GM18498 (cell line): ENCODE data around the gene PDE5A.

Experiments
- ATAC-seq: cut with Tn5 transposase; IDR thresholded peaks from one replicate; pipeline ENCODE4 v1.9.1; 2021; ENCODE audit warnings: mild to moderate bottlenecking, moderate library complexity; ENCODE audit not compliant: unreplicated experiment

PDE5A gene

DNA sequence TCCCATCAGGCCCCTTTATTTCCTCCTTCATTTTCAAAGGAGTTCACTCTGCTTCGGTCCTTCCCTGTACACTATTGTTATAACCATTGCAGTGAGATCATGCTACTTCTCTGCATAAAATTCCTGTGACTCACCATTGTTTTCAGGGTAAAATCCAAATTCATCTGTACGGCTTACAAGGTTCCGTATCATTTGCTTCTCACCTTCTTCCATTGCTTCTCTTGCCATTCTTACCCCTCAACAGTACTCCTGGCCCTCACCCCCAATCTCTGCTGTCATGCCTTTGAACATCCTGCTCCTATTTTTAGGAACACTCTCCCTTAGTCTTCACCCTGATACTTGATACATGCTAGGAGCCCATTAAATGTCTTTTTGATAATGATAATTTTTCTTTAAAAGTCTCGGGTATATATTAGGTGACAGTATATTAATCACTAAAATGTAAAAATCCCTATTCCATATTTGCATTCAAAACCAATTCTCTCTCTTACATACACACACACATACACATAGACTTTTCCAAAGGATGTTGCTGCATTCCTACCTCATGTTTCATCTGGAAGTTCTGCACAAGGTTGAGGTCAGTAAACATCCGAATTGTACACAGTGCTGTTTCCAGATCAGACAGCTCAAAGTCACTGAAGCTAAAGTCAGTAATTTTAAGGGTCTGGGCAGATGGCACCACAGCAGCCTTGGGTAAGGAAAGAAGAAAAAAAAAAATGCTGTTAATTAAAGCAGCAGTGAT, 103.4 kb downstream of the PDE5A start:
- no peak for ATAC-seq

- ATAC-seq = no peak
These were observed 105.2 kb downstream of the PDE5A start for GRCh38 chr4:119523399-119523798.

GRCh38 chr4:119521268-119521667, 107.3 kb downstream of the PDE5A start:
- ATAC-seq = no peak

GRCh38 chr4:119518915-119519410, 109.6 kb downstream of the PDE5A start:
- no peak for ATAC-seq

- ATAC-seq = no peak
These were observed 110.2 kb downstream of the PDE5A start for GRCh38 chr4:119518230-119518892.

- no peak for ATAC-seq
These were observed 111.0 kb downstream of the PDE5A start for GRCh38 chr4:119517361-119518229.

DNA sequence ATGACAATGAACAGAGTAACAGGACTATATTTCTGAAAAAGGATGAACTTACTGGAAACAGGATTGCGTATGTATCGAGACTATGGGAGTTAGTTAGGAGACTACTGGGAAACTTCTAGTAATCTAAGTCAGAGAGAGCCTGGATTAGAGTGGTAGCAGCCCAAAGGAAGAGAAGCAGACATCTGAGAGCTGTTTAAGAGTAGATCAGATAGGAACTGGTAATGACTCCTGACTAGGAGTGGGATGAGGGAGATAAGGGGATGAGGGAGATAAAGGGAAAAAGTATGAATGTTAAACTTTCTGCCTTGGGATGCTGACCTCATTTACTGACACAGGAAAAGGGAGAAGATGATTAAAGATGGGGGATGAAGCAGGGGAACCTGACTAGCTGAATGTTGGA, 116.2 kb downstream of the PDE5A start:
- ATAC-seq = no peak

DNA sequence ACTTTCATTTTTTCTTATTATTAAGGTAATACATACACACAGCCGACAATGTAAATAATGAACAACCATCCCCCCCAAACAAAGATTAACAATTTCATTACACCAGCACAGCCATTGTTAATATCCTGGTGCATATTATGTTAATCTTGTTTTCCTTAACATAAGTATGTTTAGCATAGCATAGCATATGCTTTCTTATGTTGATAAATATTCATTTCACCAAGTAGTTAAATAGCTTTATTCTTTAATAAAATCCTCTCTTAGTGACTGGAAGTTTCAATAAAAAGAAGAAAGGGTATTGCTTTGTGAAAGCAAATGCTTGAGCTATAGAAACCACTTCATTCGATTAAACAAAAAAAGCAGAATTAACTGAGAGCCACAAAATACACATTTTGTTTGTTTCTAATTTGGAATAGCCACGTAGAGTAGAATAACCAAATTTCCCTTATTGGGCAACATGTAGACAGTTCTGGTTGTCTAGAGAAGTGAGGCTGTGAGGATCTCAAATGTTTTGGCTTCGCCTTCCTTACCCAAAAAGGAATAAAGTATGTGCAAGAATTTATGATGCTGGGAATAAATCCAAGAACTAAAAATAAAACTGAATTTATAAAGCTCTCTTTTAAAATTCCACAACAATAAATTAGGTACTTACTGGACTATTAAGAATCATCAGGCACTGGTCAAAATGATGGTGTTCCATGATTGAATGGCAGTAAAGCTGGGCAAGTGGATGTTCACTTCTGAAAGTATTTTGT, 118.0 kb downstream of the PDE5A start:
- no peak for ATAC-seq

DNA sequence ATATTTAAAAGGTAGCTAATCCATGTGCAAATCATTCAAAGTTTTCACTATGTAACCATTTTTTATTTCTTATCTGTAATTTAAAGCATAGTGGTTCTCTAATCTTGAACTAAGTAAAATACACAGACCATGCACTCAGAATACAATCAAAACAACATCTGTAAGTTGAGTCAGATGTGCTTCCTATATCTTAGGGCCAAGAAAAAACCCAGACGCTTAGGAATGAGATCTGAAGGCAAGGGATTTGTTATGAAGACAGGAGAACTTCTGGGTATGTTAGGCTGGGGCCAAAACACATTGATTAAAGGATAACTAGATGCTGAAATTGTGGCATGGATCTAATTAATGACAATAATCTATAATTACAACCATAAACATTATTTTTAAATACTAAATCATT, 120.3 kb downstream of the PDE5A start:
- ATAC-seq = no peak

DNA sequence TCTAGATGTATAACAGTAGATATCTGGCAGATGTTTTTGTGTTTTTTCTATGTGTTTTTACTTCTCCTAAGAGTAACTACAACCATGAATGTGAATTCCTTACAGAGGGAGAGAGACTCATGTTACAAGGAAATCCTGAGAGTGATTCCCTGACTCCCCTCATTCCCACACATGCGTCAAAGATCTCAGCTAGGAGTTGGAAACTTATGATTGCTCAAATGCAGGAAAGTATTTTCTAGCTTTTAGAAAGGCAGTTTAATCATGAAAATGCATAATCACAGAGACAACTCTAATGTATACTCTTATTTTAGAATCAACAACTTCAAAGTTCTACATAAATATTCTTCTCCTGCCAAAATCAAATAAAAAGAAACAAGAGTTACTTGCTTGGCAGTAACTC, 121.8 kb downstream of the PDE5A start:
- no peak for ATAC-seq

GRCh38 chr4:119504616-119505015, 124.0 kb downstream of the PDE5A start:
- ATAC-seq = no peak

- no peak for ATAC-seq
These were observed 126.9 kb downstream of the PDE5A start for GRCh38 chr4:119501740-119502139.

DNA sequence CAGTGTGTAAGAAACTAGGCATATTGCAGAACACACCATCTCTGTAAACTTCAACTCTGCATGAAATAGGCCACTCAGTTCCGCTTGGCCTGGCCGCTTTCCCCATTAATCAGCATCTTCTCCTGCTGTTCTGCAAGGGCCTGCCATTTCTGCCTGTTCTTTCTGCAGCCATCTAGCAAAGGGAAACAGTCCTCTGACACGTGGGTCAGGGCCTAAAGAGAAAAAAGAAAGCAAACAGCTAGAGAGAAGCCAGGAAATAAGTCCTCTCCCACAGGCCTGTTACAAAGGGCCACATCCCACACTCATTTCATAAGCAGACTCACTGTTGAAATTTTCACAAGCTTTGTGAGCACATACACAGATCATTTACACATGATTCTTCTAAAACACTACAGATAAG, 130.1 kb downstream of the PDE5A start:
- no peak for ATAC-seq

- no peak for ATAC-seq
These were observed 134.7 kb downstream of the PDE5A start for GRCh38 chr4:119493886-119494285.

DNA sequence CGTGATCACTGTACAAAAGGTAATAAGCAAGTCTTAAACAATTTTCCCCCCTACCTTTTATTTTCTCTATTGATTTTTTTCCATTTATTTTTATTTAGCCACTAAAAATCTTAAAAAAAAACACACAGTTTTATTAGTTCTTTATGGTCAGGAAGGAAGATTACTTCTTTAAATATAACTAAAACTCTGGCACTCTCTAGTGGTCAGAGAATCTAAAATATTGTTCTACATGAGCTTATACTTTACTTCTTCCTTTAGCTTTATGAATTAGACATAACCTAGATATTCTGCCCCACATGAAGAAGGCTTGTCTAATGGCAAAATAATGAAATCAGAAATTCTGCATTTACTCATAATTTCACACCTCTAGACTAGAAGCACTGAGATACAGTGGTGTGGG, 135.2 kb downstream of the PDE5A start:
- ATAC-seq = no peak

DNA sequence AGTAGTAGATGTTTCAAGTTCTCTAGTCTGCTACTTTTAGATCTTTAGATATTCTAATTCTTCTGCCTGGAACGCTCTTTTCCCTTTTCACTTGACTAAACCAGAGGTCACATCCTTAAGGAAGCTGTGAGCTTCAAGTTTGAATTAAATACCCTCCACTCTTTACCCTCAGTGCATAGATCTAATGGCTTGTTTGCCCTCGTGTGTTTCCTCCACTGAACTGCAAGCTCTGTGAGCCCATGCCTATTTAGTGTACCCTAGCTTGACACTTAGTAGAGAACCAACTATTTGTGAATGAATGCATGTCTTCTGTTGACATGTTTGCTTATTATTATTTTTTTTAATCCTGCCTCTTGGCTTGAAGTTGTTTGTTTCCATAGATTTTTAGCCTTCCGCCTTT, 138.3 kb downstream of the PDE5A start:
- no peak for ATAC-seq

DNA sequence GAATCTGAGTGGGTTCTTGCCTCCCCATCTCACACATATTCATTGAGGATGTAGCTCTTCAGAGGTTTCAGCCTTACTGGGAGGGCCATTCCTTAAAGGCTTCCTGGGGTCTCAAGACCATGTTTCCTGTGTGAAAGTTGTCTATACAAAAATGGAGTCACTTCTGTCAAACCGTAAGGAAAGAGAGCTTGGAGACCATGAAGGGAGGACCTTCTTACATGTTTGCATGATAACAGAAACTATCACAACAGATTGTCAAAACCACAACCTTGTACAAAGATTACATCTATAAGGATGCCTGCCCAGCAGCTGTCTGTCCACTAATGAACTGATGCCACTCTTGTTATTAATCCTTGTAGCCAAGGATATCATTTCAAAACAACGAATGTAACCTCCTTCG, 139.3 kb downstream of the PDE5A start:
- no peak for ATAC-seq

DNA sequence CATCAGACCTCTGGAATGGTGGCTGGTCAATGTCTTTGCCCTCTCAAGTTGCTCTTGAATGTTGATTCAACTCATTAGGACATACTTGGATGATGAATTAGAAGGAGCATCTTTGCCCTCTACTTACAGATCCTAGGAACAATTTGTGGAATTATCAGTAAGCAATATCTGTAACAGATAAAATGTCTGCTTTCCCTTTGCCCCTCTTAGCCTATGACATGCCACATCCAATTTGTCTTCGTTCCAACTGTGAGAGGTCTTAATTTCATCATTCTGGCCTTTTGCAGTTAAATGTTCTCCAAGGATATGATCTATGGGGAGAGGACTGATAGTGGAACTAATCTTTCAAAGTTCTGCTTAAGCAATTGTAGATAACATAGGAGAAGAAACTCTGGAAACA, 148.3 kb downstream of the PDE5A start:
- no peak for ATAC-seq

DNA sequence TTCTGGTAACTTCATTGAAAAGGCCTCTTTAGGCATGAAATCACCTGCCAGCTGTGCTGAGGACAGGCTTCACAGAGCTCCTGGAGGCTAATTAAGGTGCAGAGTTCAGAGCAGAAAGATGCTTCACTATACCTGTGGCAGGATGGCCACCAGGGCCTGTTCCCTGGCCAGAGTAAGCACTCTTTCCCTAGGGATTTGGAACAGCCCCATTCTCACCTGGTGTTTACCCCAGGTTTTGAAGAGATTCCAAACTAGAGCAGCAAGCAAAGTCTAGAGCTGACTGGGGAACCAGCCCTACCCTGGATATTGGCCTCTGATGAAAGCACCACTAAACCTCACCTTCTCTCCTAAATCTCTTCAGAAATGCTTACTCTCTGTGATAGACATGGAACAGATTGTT, 148.8 kb downstream of the PDE5A start:
- ATAC-seq = no peak

- no peak for ATAC-seq
These were observed 149.3 kb downstream of the PDE5A start for GRCh38 chr4:119479180-119479808.
